GM18873 (cell line): Measurements from ENCODE around the gene BNC2.

Experiments used
- ATAC-seq: cut with Tn5 transposase; IDR thresholded peaks from one replicate; pipeline ENCODE4 v1.9.1; 2021; ENCODE audit warnings: mild to moderate bottlenecking, moderate library complexity, moderate number of reproducible peaks; ENCODE audit not compliant: unreplicated experiment, low FRiP score

Gene BNC2

DNA sequence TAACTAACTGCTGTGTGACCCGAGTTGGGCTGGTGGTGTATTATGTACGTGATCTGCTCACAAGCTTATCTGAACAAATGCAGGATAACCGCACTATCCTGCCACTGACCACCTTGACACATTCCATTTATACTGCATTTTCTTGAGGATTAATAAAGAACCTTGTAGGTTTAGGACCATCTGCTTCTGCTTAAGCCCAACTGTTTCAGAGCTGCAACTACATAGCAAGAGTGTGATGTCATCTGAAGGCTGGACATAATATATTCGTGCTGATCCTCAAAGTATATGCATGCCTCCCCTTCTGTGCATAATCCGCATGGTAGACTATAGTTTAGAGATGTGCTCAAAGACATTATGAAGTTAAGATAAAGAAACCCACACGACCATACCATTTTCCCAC is 435.9 kb downstream of the BNC2 start:
- ATAC-seq: no peak

GRCh38 chr9:16433494-16433893 is 437.0 kb downstream of the BNC2 start:
- ATAC-seq: no peak

DNA sequence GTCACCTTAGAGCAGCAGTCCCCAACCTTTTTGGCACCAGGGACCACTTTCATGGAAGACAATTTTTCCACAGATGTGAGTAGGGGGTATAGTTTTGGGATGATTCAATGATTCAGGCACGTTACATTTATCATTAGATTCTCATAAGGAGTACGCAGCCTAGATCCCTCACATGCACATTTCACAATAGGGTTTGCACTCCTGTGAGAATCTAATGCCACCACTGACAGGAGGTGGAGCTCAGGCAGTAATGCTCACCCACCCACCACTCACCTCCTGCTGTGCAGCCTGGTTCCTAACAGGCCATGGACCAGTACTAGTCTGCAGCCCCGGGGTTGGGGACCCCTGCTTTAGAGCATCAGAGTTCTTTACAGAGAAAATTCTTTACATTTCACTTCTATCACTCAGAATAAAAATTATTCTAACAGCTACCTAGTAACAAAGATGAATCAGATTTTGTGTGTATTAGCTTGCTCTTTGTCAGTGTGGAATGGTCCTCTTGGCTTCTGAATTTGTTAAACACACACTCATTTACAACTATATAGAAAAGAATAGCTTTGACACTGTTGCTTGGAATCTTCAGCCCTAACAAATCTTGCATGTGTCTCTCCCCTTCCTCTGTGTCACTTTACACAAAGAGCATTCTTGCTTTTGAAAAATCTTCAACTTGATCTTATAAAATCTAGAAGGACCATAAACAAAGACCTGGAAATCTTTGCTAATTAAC is 438.6 kb downstream of the BNC2 start:
- ATAC-seq: no peak

- no peak for ATAC-seq
Observed at GRCh38 chr9:16429671-16430070, 440.8 kb downstream of the BNC2 start.

- ATAC-seq: no peak
Observed at GRCh38 chr9:16427873-16428427, 442.5 kb downstream of the BNC2 start.

GRCh38 chr9:16426716-16427115 is 443.8 kb downstream of the BNC2 start:
- ATAC-seq: no peak

GRCh38 chr9:16425562-16426231 is 444.8 kb downstream of the BNC2 start:
- ATAC-seq: no peak

- ATAC-seq: no peak
Observed at GRCh38 chr9:16422114-16422513, 448.4 kb downstream of the BNC2 start.

DNA sequence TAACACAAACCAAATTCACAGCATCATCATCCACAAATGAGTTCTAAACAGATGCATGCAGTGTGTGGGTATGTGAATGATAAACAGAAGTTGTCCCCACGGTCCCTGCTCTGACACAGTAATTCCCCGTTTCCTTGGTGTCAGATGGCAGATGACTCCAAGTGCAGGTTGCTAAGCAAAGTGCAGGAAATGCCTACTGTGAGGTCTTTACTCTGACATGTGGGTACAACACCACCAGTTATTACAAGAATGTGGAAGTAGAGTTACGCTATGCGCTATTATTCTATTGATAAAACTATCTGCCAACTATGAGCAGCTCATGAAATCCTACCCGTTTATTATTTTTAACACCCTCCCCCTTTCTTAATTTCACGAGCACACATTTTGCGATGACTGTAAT is 448.9 kb downstream of the BNC2 start:
- no peak for ATAC-seq

- no peak for ATAC-seq
Observed at GRCh38 chr9:16419124-16419523, 451.3 kb downstream of the BNC2 start.

GRCh38 chr9:16418721-16419120 is 451.7 kb downstream of the BNC2 start:
- ATAC-seq: no peak

- no peak for ATAC-seq
Observed at GRCh38 chr9:16417749-16418148, 452.7 kb downstream of the BNC2 start.

- no peak for ATAC-seq
Observed at GRCh38 chr9:16417161-16417560, 453.3 kb downstream of the BNC2 start.

DNA sequence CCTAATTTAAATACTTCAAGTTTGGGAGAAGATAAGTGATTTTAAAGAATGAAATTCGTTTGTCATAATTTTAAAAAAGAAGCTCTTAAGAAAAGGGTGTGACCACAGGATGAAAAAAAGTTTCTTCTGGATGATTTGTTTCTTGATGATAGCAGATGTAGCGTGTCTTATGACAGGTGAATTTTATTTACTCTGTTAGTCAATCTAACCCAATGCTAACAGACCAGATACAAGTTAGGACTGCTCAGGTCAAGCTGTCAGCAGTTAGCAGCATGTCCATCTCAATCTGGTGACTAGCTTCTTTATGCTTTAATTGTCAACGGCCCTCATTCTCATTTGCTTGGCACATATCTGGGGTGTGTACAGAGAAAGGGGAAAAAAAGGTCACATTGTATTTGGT is 456.0 kb downstream of the BNC2 start:
- no peak for ATAC-seq

DNA sequence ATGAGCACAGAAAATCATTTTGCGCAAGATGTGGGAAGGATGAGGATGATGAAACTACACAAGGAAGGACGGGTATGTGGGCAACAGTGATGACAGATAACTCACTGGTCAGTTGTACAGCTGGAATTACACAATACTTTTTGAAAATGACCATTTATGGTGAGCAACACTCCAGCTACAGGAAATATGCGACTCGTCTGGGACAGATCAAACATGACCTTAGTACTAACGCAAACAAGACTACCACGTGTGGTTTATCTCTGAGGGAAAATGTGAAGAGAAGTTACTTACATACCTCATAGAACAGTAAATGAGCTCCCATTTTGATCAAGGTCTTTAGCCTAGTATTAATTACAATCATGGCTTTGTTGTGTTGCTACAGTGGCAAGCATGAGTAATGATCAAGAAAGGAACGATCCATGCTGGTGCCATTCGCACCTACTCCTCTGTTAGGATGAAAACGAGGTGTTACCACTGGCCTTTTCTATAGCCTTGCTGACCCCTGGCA is 456.9 kb downstream of the BNC2 start:
- no peak for ATAC-seq

DNA sequence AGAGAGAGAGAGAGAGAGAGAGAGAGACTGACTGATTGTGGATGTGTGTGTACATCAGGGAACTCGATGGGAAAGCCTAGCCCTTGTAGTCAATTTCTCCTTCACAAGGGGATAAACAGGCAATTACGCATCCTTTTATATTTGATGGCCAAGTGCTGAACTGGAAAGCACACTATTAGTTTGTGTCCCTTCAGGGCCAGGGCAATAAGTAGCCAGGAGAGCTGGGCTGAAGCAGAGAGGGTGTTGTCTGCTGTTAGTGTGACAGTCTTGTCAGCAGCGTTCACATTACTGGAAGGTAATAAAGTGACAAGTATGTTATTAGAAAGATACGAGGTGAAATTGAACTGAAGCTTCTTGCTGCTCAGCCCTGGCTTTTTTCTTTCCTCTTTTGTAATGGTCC is 457.7 kb downstream of the BNC2 start:
- no peak for ATAC-seq

DNA sequence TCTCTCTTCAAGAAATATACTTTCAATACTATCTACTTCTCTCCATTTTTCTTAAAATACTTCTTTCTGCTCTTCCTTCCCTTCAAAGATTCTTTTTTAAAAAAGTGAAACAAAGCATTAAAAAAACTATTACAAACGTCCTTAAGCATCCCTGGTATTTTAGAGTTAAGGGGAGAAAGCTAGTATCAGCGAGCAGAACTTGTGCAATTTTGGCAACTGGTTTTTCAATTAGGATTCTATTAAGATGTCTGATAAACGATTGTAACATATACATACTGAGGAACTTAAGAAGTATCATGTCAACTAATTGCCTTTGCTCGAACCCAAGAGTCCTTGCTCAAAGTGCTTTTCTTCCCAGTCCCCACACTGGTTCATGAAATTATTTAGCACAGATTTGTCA is 459.2 kb downstream of the BNC2 start:
- ATAC-seq: no peak

DNA sequence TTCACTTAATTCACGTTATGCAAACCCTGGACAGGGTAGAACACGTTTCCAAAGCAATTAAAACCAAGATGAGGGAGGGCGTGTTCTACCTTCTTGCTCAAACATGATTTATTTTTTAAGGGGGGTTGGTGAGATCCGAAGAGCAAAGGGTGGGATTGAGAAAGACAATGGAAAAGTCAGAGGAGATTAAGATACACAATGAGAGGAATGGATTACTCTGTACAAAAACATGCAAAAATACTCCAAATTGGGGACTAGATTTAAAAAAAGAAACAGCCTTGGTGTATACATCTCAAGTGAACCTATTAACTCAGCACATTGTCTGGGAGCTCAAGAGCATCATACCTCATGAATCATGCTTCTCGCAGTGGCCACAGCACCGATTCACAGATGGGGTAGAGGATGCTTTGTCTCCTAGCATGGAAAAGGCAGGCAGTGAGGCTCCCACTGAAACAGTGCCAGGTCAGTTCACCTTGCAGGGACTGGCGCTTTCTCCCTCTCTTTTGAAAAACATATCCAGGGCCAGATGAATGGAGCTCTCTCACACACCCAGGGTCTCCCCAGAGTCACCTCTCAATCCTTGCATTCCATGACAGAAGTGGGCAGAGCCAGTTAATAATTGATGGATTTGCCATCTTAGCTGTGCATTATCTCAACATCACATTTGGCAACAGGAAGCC is 459.7 kb downstream of the BNC2 start:
- ATAC-seq: no peak

- ATAC-seq: no peak
Observed at GRCh38 chr9:16407617-16408016, 462.9 kb downstream of the BNC2 start.

GRCh38 chr9:16406526-16407225 is 463.8 kb downstream of the BNC2 start:
- no peak for ATAC-seq

GRCh38 chr9:16405421-16405820 is 465.0 kb downstream of the BNC2 start:
- no peak for ATAC-seq
